ENCODE data around the gene PHETA1. TPM values are rescaled to one million over a fixed set of nuclear protein-coding genes. Genes with fewer than 3 reads are reported as not detected.

The PHETA1 gene
- total and polyA plus RNA-seq, 2 experiments from 2014 or later, result 7.9 to 12.9 TPM

- Histone ChIP-seq H4K20me1 (ENCODE audit: insufficient read depth) (no peaks in the 10 kb centered on the region), H3K9me3 (ENCODE audit: low read depth) (no peaks in the 10 kb centered on the region), H3F3A (ENCODE audit: insufficient read depth) (peaks cover 70% of the 10 kb centered on the region), H3K27me3 (replicated peaks; ENCODE audit: insufficient read depth) (no peaks in the 10 kb centered on the region), H3K4me1 (ENCODE audit: insufficient read depth) (peaks cover 65% of the 10 kb centered on the region), H2AFZ (no peak overlapping the region), H3K4me3 (no peak overlapping the region), H3K9me2 (ENCODE audit: insufficient read depth) (no peaks in the 10 kb centered on the region), H3K79me2 (ENCODE audit: insufficient read depth) (peaks cover 99% of the 10 kb centered on the region), H3K4me2 (ENCODE audit: unreplicated experiment) (peak overlapping the region; percentile 84), H3K36me3 (ENCODE audit: low read depth) (no peaks in the 10 kb centered on the region), H3K9ac (peak overlapping the region; percentile 64), H3K27ac (peak overlapping the region; percentile 84)
- TF ChIP-seq EZH2phosphoT487 (IDR thresholded peaks at IDR 0.05; ENCODE audit: insufficient read depth, low read depth), result no peak
- no peak for TF ChIP-seq EZH2 (IDR thresholded peaks at IDR 0.05; ENCODE audit: insufficient read depth, poor library complexity, severe bottlenecking)
- WGBS, 2 experiments (ENCODE audit: low coverage in 1 of 2, low lambda C conversion rate in 2 of 2, missing lambda C conversion rate in 2 of 2), result 92 to 93% methylated on average over 8 of the region's 8 CpGs
- DNase-seq, result peak; percentile 12
- in situ Hi-C loops (cut with MboI), result no loop called here
These were observed 42.4 kb upstream of the PHETA1 start for GRCh38 chr12:111411185-111411764.

GRCh38 chr12:111410431-111411184 lies 41.7 kb upstream of the PHETA1 start:
- H2AFZ ChIP-seq, result no peak overlapping the region
- 52 to 57% methylated on average over 12 of the region's 12 CpGs for WGBS, 2 experiments (ENCODE audit: low coverage in 1 of 2, low lambda C conversion rate in 2 of 2, missing lambda C conversion rate in 2 of 2)
- peak overlapping the region; percentile 84 for H3K27ac ChIP-seq
- in situ Hi-C loops (cut with MboI), result no loop called here
- no peaks in the 10 kb centered on the region for H3K27me3 ChIP-seq (replicated peaks; ENCODE audit: insufficient read depth)
- H3K4me3 ChIP-seq, result peak overlapping the region; percentile 93; the same call in 1 of the 2 replicates
- H3K79me2 ChIP-seq (ENCODE audit: insufficient read depth), result peaks cover 96% of the 10 kb centered on the region
- H3K4me1 ChIP-seq (ENCODE audit: insufficient read depth), result peaks cover 65% of the 10 kb centered on the region
- no peaks in the 10 kb centered on the region for H3K36me3 ChIP-seq (ENCODE audit: low read depth)
- TF ChIP-seq EZH2phosphoT487 (IDR thresholded peaks at IDR 0.05; ENCODE audit: insufficient read depth, low read depth) (no peak), EZH2 (IDR thresholded peaks at IDR 0.05; ENCODE audit: insufficient read depth, poor library complexity, severe bottlenecking) (no peak)
- peak overlapping the region; percentile 84 for H3K4me2 ChIP-seq (ENCODE audit: unreplicated experiment)
- H3F3A ChIP-seq (ENCODE audit: insufficient read depth), result peaks cover 66% of the 10 kb centered on the region
- H4K20me1 ChIP-seq (ENCODE audit: insufficient read depth), result no peaks in the 10 kb centered on the region
- peak; percentile 79 for DNase-seq
- H3K9me3 ChIP-seq (ENCODE audit: low read depth), result no peaks in the 10 kb centered on the region
- H3K9ac ChIP-seq, result peak overlapping the region; percentile 64
- no peaks in the 10 kb centered on the region for H3K9me2 ChIP-seq (ENCODE audit: insufficient read depth)

- Histone ChIP-seq H4K20me1 (ENCODE audit: insufficient read depth) (no peaks in the 10 kb centered on the region), H2AFZ (no peak overlapping the region), H3K79me2 (ENCODE audit: insufficient read depth) (peaks cover 89% of the 10 kb centered on the region), H3K4me2 (ENCODE audit: unreplicated experiment) (peak overlapping the region; percentile 84), H3K9me2 (ENCODE audit: insufficient read depth) (no peaks in the 10 kb centered on the region), H3K36me3 (ENCODE audit: low read depth) (no peaks in the 10 kb centered on the region), H3K4me1 (ENCODE audit: insufficient read depth) (peaks cover 65% of the 10 kb centered on the region), H3K27me3 (replicated peaks; ENCODE audit: insufficient read depth) (no peaks in the 10 kb centered on the region), H3K9ac (peak overlapping the region; percentile 64), H3K4me3 (peak overlapping the region; percentile 93), H3K9me3 (ENCODE audit: low read depth) (no peaks in the 10 kb centered on the region), H3F3A (ENCODE audit: insufficient read depth) (peaks cover 65% of the 10 kb centered on the region), H3K27ac (peak overlapping the region; percentile 84)
- peak; percentile 87 for DNase-seq
- 17 to 19% methylated on average over 12 to 14 of the region's 14 CpGs for WGBS, 2 experiments (ENCODE audit: low coverage in 1 of 2, low lambda C conversion rate in 2 of 2, missing lambda C conversion rate in 2 of 2)
- in situ Hi-C loops (cut with MboI), result no loop called here
- no peak for TF ChIP-seq EZH2phosphoT487 (IDR thresholded peaks at IDR 0.05; ENCODE audit: insufficient read depth, low read depth)
- TF ChIP-seq EZH2 (IDR thresholded peaks at IDR 0.05; ENCODE audit: insufficient read depth, poor library complexity, severe bottlenecking), result no peak
These were observed 41.0 kb upstream of the PHETA1 start for GRCh38 chr12:111409780-111410430.

- TF ChIP-seq EZH2phosphoT487 (IDR thresholded peaks at IDR 0.05; ENCODE audit: insufficient read depth, low read depth) (no peak), EZH2 (IDR thresholded peaks at IDR 0.05; ENCODE audit: insufficient read depth, poor library complexity, severe bottlenecking) (no peak)
- Histone ChIP-seq H2AFZ (no peak overlapping the region), H3K4me3 (peak overlapping the region; percentile 93), H3K27ac (peak overlapping the region; percentile 84), H3K4me2 (ENCODE audit: unreplicated experiment) (peak overlapping the region; percentile 84), H3K9ac (peak overlapping the region; percentile 64), H3K9me2 (ENCODE audit: insufficient read depth) (no peaks in the 10 kb centered on the region), H3K4me1 (ENCODE audit: insufficient read depth) (peaks cover 65% of the 10 kb centered on the region), H4K20me1 (ENCODE audit: insufficient read depth) (no peaks in the 10 kb centered on the region), H3K79me2 (ENCODE audit: insufficient read depth) (peaks cover 84% of the 10 kb centered on the region), H3K27me3 (replicated peaks; ENCODE audit: insufficient read depth) (no peaks in the 10 kb centered on the region), H3K9me3 (ENCODE audit: low read depth) (no peaks in the 10 kb centered on the region), H3K36me3 (ENCODE audit: low read depth) (no peaks in the 10 kb centered on the region), H3F3A (ENCODE audit: insufficient read depth) (peaks cover 64% of the 10 kb centered on the region)
- in situ Hi-C loops (cut with MboI), result no loop called here
- 23 to 25% methylated on average over 15 of the region's 15 CpGs for WGBS, 2 experiments (ENCODE audit: low coverage in 1 of 2, low lambda C conversion rate in 2 of 2, missing lambda C conversion rate in 2 of 2)
- DNase-seq, result peak; percentile 68
These were observed 40.5 kb upstream of the PHETA1 start for GRCh38 chr12:111409403-111409779.

All from GM23248 (cell line).